Activated CD4-positive, alpha-beta T cell treated with anti-CD3 and anti-CD28 coated beads, Interleukin-2, amount 50 U/mL, for 24 hours (primary cell): ENCODE results near the gene GNA12.

ENCODE experiments used
- DNase-seq, 2 donors: peaks; one replicate each; pipeline ENCODE4 v3.0.0-alpha.2; 2020; ENCODE audit warnings: low read depth in 1 of 2, low spot score in 1 of 2

The GNA12 gene

DNA sequence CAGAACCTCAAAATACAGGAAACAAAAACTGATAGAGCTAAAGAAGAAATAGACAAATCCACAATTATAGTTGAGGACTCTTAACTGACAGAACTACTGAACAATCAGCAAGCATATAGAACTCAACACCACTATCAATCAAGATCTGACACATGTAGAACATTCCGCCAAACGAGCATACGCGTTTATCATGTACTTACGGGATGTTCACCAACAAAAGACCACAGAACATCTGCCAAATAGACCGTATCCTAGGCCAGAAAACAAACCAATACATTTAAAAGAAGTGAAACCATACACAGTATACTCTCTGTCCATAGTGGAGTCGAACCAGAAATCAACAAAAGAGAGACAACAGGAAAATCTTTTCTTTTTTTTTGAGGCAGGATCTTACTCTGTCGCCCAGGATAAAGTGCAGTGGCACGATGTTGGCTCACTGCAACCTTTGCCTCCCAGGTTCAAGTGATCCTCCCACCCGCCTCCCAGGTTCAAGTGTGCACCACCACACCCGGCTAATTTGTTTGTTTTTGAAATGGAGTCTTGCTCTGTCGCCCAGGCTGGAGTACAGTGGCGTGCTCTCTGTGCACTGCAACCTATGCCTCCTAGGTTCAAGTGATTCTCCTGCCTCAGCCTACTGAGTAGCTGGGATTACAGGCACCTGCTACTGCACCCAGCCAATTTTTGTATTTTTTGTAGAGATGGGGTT lies 5.1 kb downstream of the GNA12 start:
- DNase-seq: no peak

DNA sequence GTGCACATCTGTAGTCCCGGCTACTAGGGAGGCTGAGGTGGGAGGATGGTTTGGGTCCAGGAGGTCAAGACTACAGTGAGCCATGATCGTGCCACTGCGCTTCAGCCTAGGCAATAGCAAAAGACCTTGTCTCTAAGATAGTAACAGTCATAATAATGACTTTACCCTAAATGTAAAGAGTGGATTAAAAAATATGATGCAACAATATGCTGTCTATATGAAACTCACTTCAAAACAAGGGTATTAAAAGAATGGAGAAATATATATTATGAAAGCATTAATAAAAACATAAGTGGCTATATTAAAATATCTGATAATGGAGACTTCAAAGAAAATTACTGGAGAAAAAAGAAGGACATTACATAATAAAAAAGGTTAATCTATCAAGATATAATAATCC lies 5.7 kb downstream of the GNA12 start:
- DNase-seq: no peak

GRCh38 chr7:2837496-2837895 lies 6.6 kb downstream of the GNA12 start:
- no peak for DNase-seq

DNA sequence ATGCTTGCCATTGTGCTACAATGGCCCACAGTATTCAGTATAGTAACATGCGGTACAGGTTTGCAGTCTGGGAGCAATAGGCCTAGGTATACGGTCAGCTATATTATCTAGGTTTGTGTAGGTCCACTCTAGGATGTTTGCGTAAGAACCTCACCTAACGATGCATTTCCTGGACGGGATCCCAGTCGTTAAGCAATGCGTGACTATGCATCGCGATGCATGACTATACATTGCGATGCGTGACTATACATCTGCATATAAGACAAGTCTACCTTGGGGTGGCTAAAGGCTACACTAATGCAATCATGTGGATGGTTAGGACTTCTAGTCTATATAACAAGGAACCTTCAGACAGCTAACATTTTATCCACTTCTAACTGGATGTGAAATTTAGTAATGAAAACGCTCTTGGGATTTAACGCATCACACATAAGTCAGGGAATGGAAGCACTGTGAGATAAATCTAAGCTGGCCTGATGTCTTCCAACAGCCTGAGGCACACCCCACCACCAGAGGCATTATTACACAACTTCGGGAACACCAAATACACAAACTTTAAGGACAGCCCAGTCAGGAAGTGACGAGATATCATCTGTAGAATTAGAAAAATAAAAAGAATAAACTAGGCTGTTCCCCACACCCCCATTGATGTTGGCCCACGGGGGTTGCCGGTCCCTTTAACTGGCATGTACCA lies 9.2 kb downstream of the GNA12 start:
- no peak for DNase-seq

- DNase-seq: no peak
Measured at GRCh38 chr7:2833083-2833910, 10.8 kb downstream of the GNA12 start.

DNA sequence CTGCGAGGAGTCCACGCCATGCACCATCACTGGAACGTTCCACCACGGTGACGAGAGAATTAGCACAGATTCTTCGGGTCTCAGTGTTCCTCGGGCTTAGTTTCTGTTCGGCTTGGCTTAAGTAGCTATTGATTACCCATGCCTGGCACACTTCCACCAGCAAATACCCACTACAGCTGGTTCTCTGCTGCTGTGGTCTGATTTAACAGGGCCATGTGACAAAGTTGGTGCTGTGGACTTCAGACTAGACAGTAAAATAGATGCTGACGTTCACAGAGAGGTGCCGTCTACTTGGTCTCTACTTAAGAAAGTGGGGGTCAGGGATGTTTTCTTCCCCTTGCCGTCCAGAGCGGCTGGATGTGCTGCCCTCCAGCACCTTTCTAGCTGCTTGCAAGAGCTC lies 11.6 kb downstream of the GNA12 start:
- DNase-seq: no peak

DNA sequence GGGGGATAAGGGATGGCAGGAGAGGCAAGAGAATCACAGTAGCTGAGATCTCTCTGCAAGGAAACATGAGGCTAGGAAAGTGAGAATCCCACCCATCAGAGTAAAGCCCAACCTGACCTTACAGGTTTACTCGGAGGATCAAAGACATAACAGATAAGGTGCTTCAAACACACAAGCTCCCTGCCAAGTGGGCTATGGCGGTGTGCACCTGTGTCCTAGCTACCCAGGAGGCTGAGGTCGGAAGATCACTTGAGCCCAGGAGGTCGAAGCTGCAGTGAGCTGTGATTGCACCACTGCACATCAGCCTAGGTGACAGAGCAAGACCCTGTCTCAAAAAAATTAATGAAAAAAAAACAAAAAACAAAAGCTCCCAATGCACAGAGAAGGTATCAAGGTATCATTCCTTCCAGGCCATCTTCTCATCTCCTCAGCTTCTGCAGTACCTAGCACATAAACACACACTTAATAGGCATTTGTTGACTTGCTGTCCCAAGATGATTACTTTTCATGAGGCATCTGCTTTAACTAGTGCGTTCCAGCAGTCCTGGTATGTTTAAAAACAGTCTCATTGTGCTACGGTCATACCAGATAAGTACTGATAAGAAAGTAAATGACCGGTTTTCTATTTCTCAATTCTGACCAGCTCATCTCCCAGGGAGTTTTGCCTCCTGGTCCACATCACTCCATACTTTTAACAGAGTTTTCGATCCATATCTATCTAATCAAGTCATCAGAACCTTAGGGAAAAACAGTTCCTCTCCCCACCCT lies 13.3 kb downstream of the GNA12 start:
- DNase-seq: no peak

DNA sequence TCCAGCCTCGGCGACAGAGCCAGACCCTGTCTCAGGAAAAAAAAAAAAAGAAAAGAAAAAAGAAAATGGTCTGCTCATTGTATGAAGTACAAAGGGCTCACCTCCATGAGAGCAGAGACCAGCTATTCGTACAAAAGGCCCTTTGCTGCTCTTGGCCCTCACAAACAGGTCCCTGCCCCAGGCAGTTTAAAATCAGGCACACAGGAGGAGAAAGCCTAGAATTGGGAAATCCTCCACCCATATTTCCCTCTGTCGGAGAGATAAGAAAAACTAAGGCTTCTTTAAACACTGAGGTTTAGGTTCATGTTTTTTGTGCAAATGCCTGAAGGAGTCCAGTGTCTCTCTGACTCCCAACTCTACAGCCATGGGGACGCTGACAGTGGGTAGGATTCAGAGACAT lies 15.1 kb downstream of the GNA12 start:
- no peak for DNase-seq

- no peak for DNase-seq
Measured at GRCh38 chr7:2826771-2827170, 17.3 kb downstream of the GNA12 start.

- no peak for DNase-seq
Measured at GRCh38 chr7:2825559-2826227, 18.4 kb downstream of the GNA12 start.

DNA sequence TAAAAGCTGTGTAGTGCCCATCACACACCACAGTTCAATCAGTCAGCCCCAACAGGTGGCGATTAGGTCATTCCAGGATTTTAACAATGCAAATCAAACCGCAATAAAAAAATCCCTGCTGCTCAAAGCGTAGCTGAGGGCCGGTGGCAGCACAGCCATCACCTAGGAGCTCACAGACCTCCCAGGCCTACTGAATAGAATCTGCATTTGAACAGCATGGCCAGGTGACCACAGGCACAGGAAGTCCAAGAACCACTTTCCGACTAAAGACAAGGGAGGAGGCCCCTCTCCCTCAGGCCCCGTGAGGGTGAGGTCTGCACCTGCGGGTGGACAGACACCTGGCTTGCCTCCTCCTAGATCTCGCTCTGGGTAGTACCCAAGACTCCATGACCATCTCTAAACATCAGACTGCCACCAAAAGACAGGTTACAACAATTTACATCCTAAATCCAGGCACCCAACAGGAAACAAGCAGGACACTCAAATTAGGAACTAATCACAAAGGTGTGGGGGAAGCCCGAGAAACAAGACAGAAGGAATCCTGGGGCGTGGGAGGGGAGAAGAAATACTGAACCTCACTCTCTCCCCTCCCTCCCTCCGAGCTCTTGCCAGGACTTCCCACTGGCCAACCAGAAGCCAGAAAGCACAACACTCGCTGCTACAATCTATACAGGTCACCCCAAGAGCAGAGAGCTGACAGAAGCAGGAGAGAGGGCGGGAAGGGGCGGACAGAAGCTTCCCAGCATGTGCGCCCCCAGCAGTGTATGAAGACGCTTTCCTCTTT lies 19.2 kb downstream of the GNA12 start:
- no peak for DNase-seq

GRCh38 chr7:2824026-2824677 lies 20.0 kb downstream of the GNA12 start:
- DNase-seq: no peak

GRCh38 chr7:2823130-2823529 lies 21.0 kb downstream of the GNA12 start:
- DNase-seq: no peak

DNA sequence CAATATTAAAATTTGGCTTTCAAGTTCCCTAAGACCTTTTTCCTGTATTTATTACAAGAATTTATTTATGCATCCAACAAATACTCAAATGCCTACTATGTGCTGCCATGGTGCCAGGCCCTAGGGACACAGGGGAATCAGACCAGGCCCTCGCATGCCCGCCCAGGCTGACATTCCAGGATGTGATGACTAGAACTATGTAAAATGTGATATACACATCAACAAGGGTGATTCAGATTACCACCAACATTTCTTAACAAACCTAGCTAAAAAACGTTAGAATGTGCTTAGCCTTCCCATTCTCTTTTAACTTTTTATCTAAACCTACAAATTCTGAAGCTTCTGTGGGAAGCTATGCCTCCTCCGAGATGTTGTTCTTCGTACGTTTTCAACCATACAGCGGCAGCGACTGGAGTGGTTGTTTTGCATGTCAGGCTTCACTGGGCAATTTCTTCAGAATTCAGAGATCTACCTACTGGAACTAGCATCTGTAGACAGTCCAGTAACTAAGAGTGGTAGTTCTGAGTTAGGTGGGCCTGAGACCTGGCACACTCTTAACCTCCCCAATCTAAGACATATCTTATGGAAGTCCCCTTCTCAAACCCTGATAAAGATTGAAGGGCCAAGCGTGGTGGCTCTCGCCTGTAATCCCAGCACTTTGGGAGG lies 22.1 kb downstream of the GNA12 start:
- DNase-seq: no peak

GRCh38 chr7:2821161-2821841 lies 22.8 kb downstream of the GNA12 start:
- no peak for DNase-seq

- no peak for DNase-seq
Measured at GRCh38 chr7:2820508-2820934, 23.6 kb downstream of the GNA12 start.

GRCh38 chr7:2819954-2820397 lies 24.1 kb downstream of the GNA12 start:
- DNase-seq: no peak
